ENCODE measurements around the gene PLPPR2. TPM values are rescaled to one million over a fixed set of nuclear protein-coding genes. Genes with fewer than 3 reads are reported as not detected.

Gene PLPPR2
- total and polyA plus RNA-seq, 10 donors = 4.2 to 41.0 (median 22.7) TPM

- Histone ChIP-seq H3K4me3 (no peak overlapping the region), H3K9me3 (no peaks in the 10 kb centered on the region), H3K27me3 (replicated peaks in 1 of 7) (peaks cover 0 to 9% (median 0%) of the 10 kb centered on the region in 7 donors), H3K27ac (no peak overlapping the region), H3K36me3 (peaks cover 0 to 47% (median 3%) of the 10 kb centered on the region in 6 donors), H3K4me1 (peaks cover 0 to 48% (median 17%) of the 10 kb centered on the region in 6 donors)
- intact Hi-C loops (cut with DNase I; ENCODE audit: low total_unique reads) = no loop called here
- DNase-seq = no peak
- TF ChIP-seq CTCF (IDR thresholded peaks at IDR 0.05 in 8 of 11, conservative IDR thresholded peaks at IDR 0.05 in 3 of 11) = no peak
- TF ChIP-seq POLR2AphosphoS5 (IDR thresholded peaks at IDR 0.05) = peak in 1 of 3 donors; percentile 24
- WGBS, 5 donors = 74 to 84% (median 83%) methylated on average over 10 to 11 of the region's 11 CpGs
Observed at GRCh38 chr19:11356676-11357550, 1.7 kb downstream of the PLPPR2 start.

DNA sequence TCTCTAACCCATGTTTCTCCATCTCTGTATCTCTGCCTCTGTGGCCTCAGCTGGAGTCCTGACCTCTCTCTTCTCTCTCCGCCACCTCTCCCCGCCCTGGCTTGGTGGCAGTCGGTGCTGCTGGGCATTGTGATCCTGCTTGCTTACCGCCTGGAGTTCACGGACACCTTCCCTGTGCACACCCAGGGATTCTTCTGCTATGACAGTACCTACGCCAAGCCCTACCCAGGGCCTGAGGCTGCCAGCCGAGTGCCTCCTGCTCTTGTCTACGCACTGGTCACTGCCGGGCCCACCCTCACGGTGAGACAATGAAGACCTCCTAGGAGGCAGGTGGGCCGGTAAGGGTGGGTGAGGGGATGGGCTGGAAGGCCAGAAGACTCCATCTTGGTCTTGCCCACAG lies 4.2 kb downstream of the PLPPR2 start:
- H3K36me3 ChIP-seq = peaks cover 0 to 66% (median 13%) of the 10 kb centered on the region in 6 donors
- TF ChIP-seq POLR2AphosphoS5 (IDR thresholded peaks at IDR 0.05) = peak in 1 of 3 donors; percentile 31
- TF ChIP-seq POLR2A (IDR thresholded peaks at IDR 0.05) = no peak
- no peak for TF ChIP-seq CTCF (IDR thresholded peaks at IDR 0.05 in 8 of 11, conservative IDR thresholded peaks at IDR 0.05 in 3 of 11)
- H3K27me3 ChIP-seq (replicated peaks in 1 of 7) = peaks cover 0 to 9% (median 0%) of the 10 kb centered on the region in 7 donors

GRCh38 chr19:11361037-11361770 lies 6.0 kb downstream of the PLPPR2 start:
- peak overlapping the region in 1 of 8 donors; percentile 4 for H3K4me3 ChIP-seq
- intact Hi-C loops (cut with DNase I; ENCODE audit: low total_unique reads) = no loop called here
- TF ChIP-seq POLR2AphosphoS5 (IDR thresholded peaks at IDR 0.05) = peak in 1 of 3 donors; percentile 44
- TF ChIP-seq CTCF (IDR thresholded peaks at IDR 0.05 in 8 of 11, conservative IDR thresholded peaks at IDR 0.05 in 3 of 11) = no peak
- H3K27me3 ChIP-seq (replicated peaks in 1 of 7) = no peaks in the 10 kb centered on the region
- no peak for DNase-seq
- peak overlapping the region in 1 of 8 donors; percentile 46 for H3K27ac ChIP-seq
- no peaks in the 10 kb centered on the region for H3K9me3 ChIP-seq
- peaks cover 0 to 83% (median 19%) of the 10 kb centered on the region in 6 donors for H3K36me3 ChIP-seq
- 66 to 87% (median 82%) methylated on average over 35 to 43 of the region's 43 CpGs for WGBS, 5 donors
- H3K4me1 ChIP-seq = peaks cover 0 to 36% (median 6%) of the 10 kb centered on the region in 6 donors

More for the DNA sequence above, 4.2 kb downstream of the PLPPR2 start:
- no peak overlapping the region for H3K4me3 ChIP-seq
- WGBS, 5 donors = 90 to 96% (median 93%) methylated on average over 10 to 11 of the region's 11 CpGs
- DNase-seq = no peak
- intact Hi-C loops (cut with DNase I; ENCODE audit: low total_unique reads) = no loop called here
- H3K4me1 ChIP-seq = peaks cover 0 to 54% (median 19%) of the 10 kb centered on the region in 6 donors
- no peak overlapping the region for H3K27ac ChIP-seq
- H3K9me3 ChIP-seq = no peaks in the 10 kb centered on the region
